ENCODE results near the gene POGLUT2.

DNA sequence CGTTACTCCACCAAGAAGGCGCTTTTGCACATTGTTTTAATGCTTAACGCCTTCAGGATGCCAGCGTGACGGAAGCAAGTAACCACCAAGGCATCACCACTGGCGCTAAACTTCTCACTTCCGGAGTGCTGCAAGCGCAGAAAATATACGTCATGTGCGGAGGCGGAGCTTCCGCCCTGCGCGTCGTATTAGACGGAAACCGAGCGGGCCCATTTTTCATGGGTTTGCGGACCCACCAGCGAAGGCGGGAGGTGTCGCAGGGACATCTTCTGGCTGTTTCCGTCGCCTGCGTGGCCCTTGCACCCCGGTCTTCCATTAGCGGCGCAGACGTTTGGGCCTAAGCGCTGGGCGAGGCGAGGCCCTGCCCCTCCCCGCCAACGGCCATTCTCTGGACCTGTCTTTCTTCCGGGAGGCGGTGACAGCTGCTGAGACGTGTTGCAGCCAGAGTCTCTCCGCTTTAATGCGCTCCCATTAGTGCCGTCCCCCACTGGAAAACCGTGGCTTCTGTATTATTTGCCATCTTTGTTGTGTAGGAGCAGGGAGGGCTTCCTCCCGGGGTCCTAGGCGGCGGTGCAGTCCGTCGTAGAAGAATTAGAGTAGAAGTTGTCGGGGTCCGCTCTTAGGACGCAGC lies 47.0 kb upstream of the POGLUT2 start, which contains the start of gene ERCC5:
- TF ChIP-seq POLR2A (IDR thresholded peaks at IDR 0.05; ENCODE audit: low read length) (peak; percentile 98), GATA1 (IDR thresholded peaks at IDR 0.05; ENCODE audit: low read depth, low read length) (no peak)

Measured in erythroblast (primary cell).